HFFc6 (cell line): Measurements from ENCODE around the gene SRGAP3. TPM values are rescaled to one million over a fixed set of nuclear protein-coding genes. Genes with fewer than 3 reads are reported as not detected.

Experiments used
- DNase-seq: peaks from one replicate; pipeline ENCODE4 v3.0.0-alpha.2; 2018
- H3K27ac Mint-ChIP-seq: 2 replicates; pipeline ENCODE4 v1.8.0; 2020; ENCODE audit warnings: mild to moderate bottlenecking, mixed read lengths
- H3K27me3 Mint-ChIP-seq: 2 replicates; pipeline ENCODE4 v1.8.0; 2021; ENCODE audit warnings: mild to moderate bottlenecking, moderate library complexity, mixed read lengths; ENCODE audit not compliant: insufficient read depth
- H3K36me3 Mint-ChIP-seq: 2 replicates; pipeline ENCODE4 v1.8.0; 2021; ENCODE audit warnings: low read depth, mixed read lengths
- H3K4me1 Mint-ChIP-seq: 2 replicates; pipeline ENCODE4 v1.8.0; 2020; ENCODE audit warnings: low read depth, mixed read lengths
- H3K4me3 Mint-ChIP-seq: 2 replicates; pipeline ENCODE4 v1.8.0; 2020; ENCODE audit warnings: mild to moderate bottlenecking, moderate library complexity, mixed read lengths
- H3K9me3 Mint-ChIP-seq: 2 replicates; pipeline ENCODE4 v1.8.0; 2020; ENCODE audit warnings: mild to moderate bottlenecking, mixed read lengths
- total RNA-seq, 6 experiments: library from RNA; stranded (reverse); fragmentation: NEBNext Ultra II Directional; extraction: Animal tissue kit (Norgen Biotek cat#: 25700); gene quantifications; 2 replicates in 1 of 6; 3 replicates in 5 of 6; pipeline ENCODE4 v1.2.3, GENCODE V29; 2021
- TF ChIP-seq, protein P1 (sequence below): fragments of 200-600 bp; sonication (generic); IDR thresholded peaks from 2 replicates; pipeline ENCODE4 v1.5.0; 2021; ENCODE audit warnings: antibody characterized with exemption, mild to moderate bottlenecking

The SRGAP3 gene
- total RNA-seq, 6 experiments from 2014 or later = 0.23 to 0.92 (median 0.77) TPM

GRCh38 chr3:9081184-9081818 is 168.1 kb downstream of the SRGAP3 start:
- Mint-ChIP-seq H3K4me3 (no peak overlapping the region), H3K9me3 (no peaks in the 10 kb centered on the region)

GRCh38 chr3:9080163-9080562 is 169.3 kb downstream of the SRGAP3 start:
- Mint-ChIP-seq H3K27me3 (peaks cover 23% of the 10 kb centered on the region), H3K9me3 (no peaks in the 10 kb centered on the region), H3K4me1 (peaks cover 9% of the 10 kb centered on the region), H3K36me3 (no peaks in the 10 kb centered on the region), H3K27ac (no peak overlapping the region), H3K4me3 (no peak overlapping the region)
- TF ChIP-seq, protein P1, sequence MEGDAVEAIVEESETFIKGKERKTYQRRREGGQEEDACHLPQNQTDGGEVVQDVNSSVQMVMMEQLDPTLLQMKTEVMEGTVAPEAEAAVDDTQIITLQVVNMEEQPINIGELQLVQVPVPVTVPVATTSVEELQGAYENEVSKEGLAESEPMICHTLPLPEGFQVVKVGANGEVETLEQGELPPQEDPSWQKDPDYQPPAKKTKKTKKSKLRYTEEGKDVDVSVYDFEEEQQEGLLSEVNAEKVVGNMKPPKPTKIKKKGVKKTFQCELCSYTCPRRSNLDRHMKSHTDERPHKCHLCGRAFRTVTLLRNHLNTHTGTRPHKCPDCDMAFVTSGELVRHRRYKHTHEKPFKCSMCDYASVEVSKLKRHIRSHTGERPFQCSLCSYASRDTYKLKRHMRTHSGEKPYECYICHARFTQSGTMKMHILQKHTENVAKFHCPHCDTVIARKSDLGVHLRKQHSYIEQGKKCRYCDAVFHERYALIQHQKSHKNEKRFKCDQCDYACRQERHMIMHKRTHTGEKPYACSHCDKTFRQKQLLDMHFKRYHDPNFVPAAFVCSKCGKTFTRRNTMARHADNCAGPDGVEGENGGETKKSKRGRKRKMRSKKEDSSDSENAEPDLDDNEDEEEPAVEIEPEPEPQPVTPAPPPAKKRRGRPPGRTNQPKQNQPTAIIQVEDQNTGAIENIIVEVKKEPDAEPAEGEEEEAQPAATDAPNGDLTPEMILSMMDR = no peak
- DNase-seq = no peak

More at GRCh38 chr3:9081184-9081818, 168.1 kb downstream of the SRGAP3 start:
- no peak for DNase-seq
- Mint-ChIP-seq H3K36me3 (no peaks in the 10 kb centered on the region), H3K4me1 (peaks cover 9% of the 10 kb centered on the region), H3K27me3 (peaks cover 21% of the 10 kb centered on the region), H3K27ac (no peak overlapping the region)
- TF ChIP-seq, protein P1 = no peak

- DNase-seq = no peak
- TF ChIP-seq, protein P1 = no peak
- no peaks in the 10 kb centered on the region for H3K36me3 Mint-ChIP-seq
- no peak overlapping the region for H3K4me3 Mint-ChIP-seq
- H3K9me3 Mint-ChIP-seq = no peaks in the 10 kb centered on the region
- no peak overlapping the region for H3K27ac Mint-ChIP-seq
- peaks cover 9% of the 10 kb centered on the region for H3K4me1 Mint-ChIP-seq
- peaks cover 23% of the 10 kb centered on the region for H3K27me3 Mint-ChIP-seq
Measured at GRCh38 chr3:9079676-9080075, 169.8 kb downstream of the SRGAP3 start.

DNA sequence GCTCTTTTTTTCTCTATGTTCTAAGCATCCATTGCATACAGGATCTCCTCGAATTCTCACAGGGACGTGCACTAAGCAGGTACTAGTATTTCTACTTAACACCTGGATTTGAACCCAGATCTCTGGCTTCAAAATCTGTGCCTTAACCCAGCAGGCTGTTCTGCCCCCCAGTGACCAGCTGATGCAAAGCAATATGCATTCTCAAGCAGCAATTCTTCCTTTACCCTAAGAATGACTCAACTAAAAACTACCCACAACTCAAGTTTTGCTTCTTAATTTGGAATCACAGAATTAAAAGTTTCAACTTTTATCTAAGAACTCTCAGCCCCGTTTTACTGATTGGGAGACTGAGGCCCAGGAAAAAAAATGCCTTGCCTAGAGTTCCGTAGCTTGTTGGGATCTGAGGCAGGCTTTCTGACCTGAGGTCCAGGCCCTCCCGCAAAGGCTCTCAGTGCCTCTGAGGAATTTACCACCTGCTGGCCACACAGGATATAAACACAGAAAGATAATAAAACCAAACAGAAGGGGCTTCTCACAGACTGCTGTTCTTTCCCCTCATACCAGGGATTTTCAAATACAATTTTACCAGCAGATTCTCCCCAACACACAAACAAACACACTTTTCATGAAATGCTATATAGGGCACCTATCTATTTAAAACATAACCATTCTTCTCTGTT is 170.7 kb downstream of the SRGAP3 start:
- Mint-ChIP-seq H3K4me1 (peaks cover 17% of the 10 kb centered on the region), H3K4me3 (no peak overlapping the region), H3K36me3 (no peaks in the 10 kb centered on the region), H3K27me3 (peaks cover 23% of the 10 kb centered on the region), H3K27ac (no peak overlapping the region), H3K9me3 (no peaks in the 10 kb centered on the region)
- TF ChIP-seq, protein P1 = peak; percentile 39
- no peak for DNase-seq

- H3K4me1 Mint-ChIP-seq = peaks cover 20% of the 10 kb centered on the region
- TF ChIP-seq, protein P1 = no peak
- H3K9me3 Mint-ChIP-seq = no peaks in the 10 kb centered on the region
- no peak overlapping the region for H3K4me3 Mint-ChIP-seq
- H3K27me3 Mint-ChIP-seq = peaks cover 16% of the 10 kb centered on the region
- no peaks in the 10 kb centered on the region for H3K36me3 Mint-ChIP-seq
- DNase-seq = no peak
- H3K27ac Mint-ChIP-seq = no peak overlapping the region
Measured at GRCh38 chr3:9077029-9077428, 172.4 kb downstream of the SRGAP3 start.
